Left ventricle myocardium inferior (tissue), 1 donor: ENCODE data around the gene CA9. TPM values are rescaled to one million over a fixed set of nuclear protein-coding genes. Genes with fewer than 3 reads are reported as not detected.

Experiments
- DNase-seq: peaks from one replicate; pipeline ENCODE4 v3.0.0-alpha.2; 2020
- H3K27ac ChIP-seq: fragments of 200-600 bp; replicated peaks from 2 replicates; pipeline ENCODE4 v1.8.0; 2021
- H3K27me3 ChIP-seq: fragments of 200-600 bp; 2 replicates; pipeline ENCODE4 v1.8.0; 2021; ENCODE audit warnings: low read depth
- H3K36me3 ChIP-seq: fragments of 200-600 bp; 2 replicates; pipeline ENCODE4 v1.8.0; 2021
- H3K4me1 ChIP-seq: fragments of 200-600 bp; 2 replicates; pipeline ENCODE4 v1.8.0; 2021
- H3K4me3 ChIP-seq: fragments of 200-600 bp; 2 replicates; pipeline ENCODE4 v1.8.0; 2021; ENCODE audit warnings: mild to moderate bottlenecking, moderate library complexity
- H3K9me3 ChIP-seq: fragments of 200-600 bp; replicated peaks from 2 replicates; pipeline ENCODE4 v1.8.0; 2021
- CTCF ChIP-seq: fragments of 200-600 bp; IDR thresholded peaks from 2 replicates; pipeline ENCODE4 v1.8.0; 2021; ENCODE audit warnings: antibody characterized with exemption, mild to moderate bottlenecking, borderline replicate concordance
- intact Hi-C: fragments of 100-400 bp; cut with micrococcal nuclease; formaldehyde crosslinking; loops from one replicate; pipeline ENCODE4 v1.11.0; 2022
- total RNA-seq: library from RNA; stranded (reverse); fragmentation: NEBNext Ultra II Directional; extraction: Animal tissue kit (Norgen Biotek cat#: 25700); gene quantifications from one replicate; pipeline ENCODE4 v1.2.1, GENCODE V29; 2021
- donor health status: DM: no; HTN: yes; CAD: no; lungs with severe emphysema.

The CA9 gene
- total RNA-seq, 1 donor from 2014 or later: not detected

DNA sequence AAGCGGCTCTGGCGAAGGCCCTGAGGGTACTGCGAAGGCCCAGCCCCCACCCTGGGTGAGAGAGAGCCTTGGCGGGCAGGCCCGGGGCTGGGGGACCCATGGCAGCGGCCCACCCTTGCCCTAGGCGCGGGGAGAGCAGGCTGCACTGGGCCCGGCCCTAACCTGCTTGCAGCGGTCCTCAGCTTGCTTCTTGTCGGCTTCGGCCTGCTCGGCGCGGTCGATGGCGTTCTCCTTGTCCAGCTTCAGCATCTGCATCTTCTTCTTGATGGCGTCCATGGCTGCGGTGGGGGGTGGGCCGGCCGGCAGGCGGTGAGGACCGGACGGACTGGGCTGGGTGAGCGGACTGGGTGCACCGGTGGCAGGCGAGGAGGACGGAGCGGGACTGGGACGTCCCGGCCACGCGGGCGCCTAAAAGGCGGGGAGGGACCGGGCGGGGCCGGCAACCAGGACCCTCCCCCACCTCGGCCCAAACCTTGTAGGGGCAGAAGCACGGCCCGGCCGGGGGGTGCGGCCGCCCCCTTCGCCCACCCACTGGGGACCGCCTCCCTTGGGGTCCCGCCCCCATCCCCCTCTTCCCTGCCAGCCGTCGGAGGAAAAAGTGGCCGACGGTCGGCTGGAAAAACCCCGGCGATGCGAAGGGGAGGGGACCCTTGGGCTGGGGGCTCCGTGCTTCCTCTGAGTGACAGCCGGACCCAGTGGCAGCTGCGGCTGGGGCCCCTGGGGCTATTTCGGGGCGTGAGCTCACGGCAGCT is 16.0 kb downstream of the CA9 start, which contains the start of gene TPM2:
TSS of gene TPM2 (minus strand) at position 384 of the 752 bp plus-strand sequence. CDS start at position 276, 108 bp downstream.
- Histone ChIP-seq H3K9me3 (no peaks in the 10 kb centered on the region), H3K4me1 (peaks cover 67% of the 10 kb centered on the region), H3K36me3 (peaks cover 21% of the 10 kb centered on the region), H3K27me3 (no peaks in the 10 kb centered on the region), H3K4me3 (peak within 1 kb of the TSS; percentile 78), H3K27ac (peak within 1 kb of the TSS; percentile 98)
- DNase-seq: peak; percentile 85
- no peak for TF ChIP-seq CTCF
- intact Hi-C loops: loop anchor here (5.0 kb wide), 1 partner anchor 32 kb away; the partner anchor contains the start of genes CCDC107 and RMRP

GRCh38 chr9:35690294-35690613 is 16.5 kb downstream of the CA9 start:
- Histone ChIP-seq H3K4me1 (peaks cover 62% of the 10 kb centered on the region), H3K27me3 (no peaks in the 10 kb centered on the region), H3K27ac (peak overlapping the region; percentile 98), H3K36me3 (peaks cover 15% of the 10 kb centered on the region), H3K4me3 (peak overlapping the region; percentile 78), H3K9me3 (no peaks in the 10 kb centered on the region)
- DNase-seq: no peak
- no peak for TF ChIP-seq CTCF
- intact Hi-C loops: loop anchor here (5.0 kb wide), 1 partner anchor 33 kb away; the partner anchor contains the start of genes CCDC107 and RMRP

DNA sequence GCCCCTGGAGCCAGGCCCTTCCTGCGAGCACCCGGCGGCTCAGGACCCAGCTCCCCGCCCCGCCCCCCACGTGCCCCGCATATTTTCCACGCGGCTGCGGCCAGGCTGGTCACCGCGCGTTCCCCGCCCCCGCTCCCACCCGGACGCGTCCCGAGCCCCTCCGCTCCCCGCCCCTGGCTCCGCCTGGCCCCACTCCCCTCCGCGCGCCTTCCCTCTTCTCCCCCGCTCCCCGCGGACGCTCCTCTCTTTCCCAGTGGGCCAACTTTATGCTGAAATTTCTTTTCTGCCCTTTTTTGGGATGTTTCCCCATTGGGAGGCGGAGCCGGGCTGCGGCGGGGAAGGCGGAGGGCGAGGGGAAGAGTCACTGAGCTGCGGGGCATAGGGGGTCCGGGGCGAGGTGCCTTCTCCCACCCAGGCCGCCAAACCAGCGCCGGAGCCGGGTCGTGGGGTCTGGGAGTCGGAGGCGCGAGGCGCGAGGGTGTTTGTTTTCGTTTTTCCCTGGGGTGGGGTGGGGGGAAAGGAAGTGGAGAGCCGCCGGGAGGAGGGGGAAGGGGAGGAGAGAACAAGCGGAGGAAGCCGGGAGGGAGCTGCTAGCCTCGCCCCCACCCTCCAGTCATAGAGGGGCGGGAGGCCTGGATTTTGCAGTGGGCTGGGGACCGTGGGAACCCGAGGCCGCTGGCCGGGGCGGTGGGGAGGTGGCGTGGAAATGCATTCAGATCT is 17.0 kb downstream of the CA9 start:
- Histone ChIP-seq H3K36me3 (peaks cover 13% of the 10 kb centered on the region), H3K27ac (peak overlapping the region; percentile 98), H3K4me3 (peak overlapping the region; percentile 78), H3K27me3 (no peaks in the 10 kb centered on the region), H3K9me3 (no peaks in the 10 kb centered on the region), H3K4me1 (peaks cover 57% of the 10 kb centered on the region)
- TF ChIP-seq CTCF: no peak
- intact Hi-C loops: loop anchor here (5.0 kb wide), 1 partner anchor 33 kb away; the partner anchor contains the start of genes CCDC107 and RMRP
- DNase-seq: peak; percentile 87

DNA sequence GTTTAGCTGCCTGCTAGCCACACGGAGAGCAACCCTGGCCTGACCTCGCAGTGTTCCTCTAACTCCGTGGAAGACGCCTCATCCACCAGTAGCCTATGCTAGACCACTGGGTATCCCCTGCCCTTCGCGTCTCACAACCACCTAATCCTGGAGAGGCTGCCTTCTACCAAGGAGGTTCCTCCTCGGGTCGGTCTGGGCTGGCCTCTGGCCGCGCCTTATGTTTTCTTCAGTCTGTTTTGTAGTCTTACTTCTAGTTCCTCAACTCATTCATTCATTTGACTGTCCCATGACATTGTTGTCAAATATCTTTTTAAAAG is 17.6 kb downstream of the CA9 start:
- intact Hi-C loops: loop anchor here (5.0 kb wide), 1 partner anchor 34 kb away; the partner anchor contains the start of genes CCDC107 and RMRP
- H3K36me3 ChIP-seq: peaks cover 16% of the 10 kb centered on the region
- peaks cover 54% of the 10 kb centered on the region for H3K4me1 ChIP-seq
- no peak for TF ChIP-seq CTCF
- DNase-seq: no peak
- H3K27ac ChIP-seq: peak overlapping the region; percentile 98
- peak overlapping the region; percentile 78 for H3K4me3 ChIP-seq
- H3K9me3 ChIP-seq: no peaks in the 10 kb centered on the region
- no peaks in the 10 kb centered on the region for H3K27me3 ChIP-seq

- no peaks in the 10 kb centered on the region for H3K9me3 ChIP-seq
- H3K27me3 ChIP-seq: no peaks in the 10 kb centered on the region
- no peak for TF ChIP-seq CTCF
- peaks cover 21% of the 10 kb centered on the region for H3K36me3 ChIP-seq
- DNase-seq: no peak
- peak overlapping the region; percentile 98 for H3K27ac ChIP-seq
- peaks cover 54% of the 10 kb centered on the region for H3K4me1 ChIP-seq
- intact Hi-C loops: loop anchor here (5.0 kb wide), 1 partner anchor 35 kb away; the partner anchor contains the start of genes CCDC107 and RMRP
- no peak overlapping the region for H3K4me3 ChIP-seq
Observed at GRCh38 chr9:35691757-35692301, 18.1 kb downstream of the CA9 start.
